ENCODE measurements around the gene SLC6A18.

The SLC6A18 gene

GRCh38 chr5:1213508-1214162 is 11.5 kb upstream of the SLC6A18 start:
- H3K4me3 ChIP-seq (ENCODE audit: low read depth in 1 of 2, low read length in 2 of 2): no peak overlapping the region
- H3K9me3 ChIP-seq (ENCODE audit: low read length): no peaks in the 10 kb centered on the region
- no peaks in the 10 kb centered on the region for H3K36me3 ChIP-seq (ENCODE audit: insufficient read depth, low read length)
- no peak overlapping the region for H3K9ac ChIP-seq (ENCODE audit: low read length)
- no peak overlapping the region for H3K27ac ChIP-seq (ENCODE audit: low read depth, low read length)
- no peaks in the 10 kb centered on the region for H3K4me1 ChIP-seq (ENCODE audit: insufficient read depth, low read length)
- no peaks in the 10 kb centered on the region for H3K27me3 ChIP-seq (ENCODE audit: control insufficient read depth in 1 of 2, insufficient read depth in 2 of 2, low read length in 2 of 2)

- Histone ChIP-seq H3K36me3 (ENCODE audit: insufficient read depth, low read length) (no peaks in the 10 kb centered on the region), H3K27ac (ENCODE audit: low read depth, low read length) (no peak overlapping the region), H3K4me3 (ENCODE audit: low read depth in 1 of 2, low read length in 2 of 2) (no peak overlapping the region), H3K4me1 (ENCODE audit: insufficient read depth, low read length) (no peaks in the 10 kb centered on the region), H3K27me3 (ENCODE audit: control insufficient read depth in 1 of 2, insufficient read depth in 2 of 2, low read length in 2 of 2) (no peaks in the 10 kb centered on the region), H3K9ac (ENCODE audit: low read length) (no peak overlapping the region), H3K9me3 (ENCODE audit: low read length) (no peaks in the 10 kb centered on the region)
Observed at GRCh38 chr5:1214163-1214935, 10.8 kb upstream of the SLC6A18 start.

GRCh38 chr5:1214936-1215220 is 10.3 kb upstream of the SLC6A18 start:
- H3K27ac ChIP-seq (ENCODE audit: low read depth, low read length): no peak overlapping the region
- no peaks in the 10 kb centered on the region for H3K36me3 ChIP-seq (ENCODE audit: insufficient read depth, low read length)
- H3K27me3 ChIP-seq (ENCODE audit: control insufficient read depth in 1 of 2, insufficient read depth in 2 of 2, low read length in 2 of 2): no peaks in the 10 kb centered on the region
- no peaks in the 10 kb centered on the region for H3K9me3 ChIP-seq (ENCODE audit: low read length)
- H3K4me1 ChIP-seq (ENCODE audit: insufficient read depth, low read length): no peaks in the 10 kb centered on the region
- no peak overlapping the region for H3K4me3 ChIP-seq (ENCODE audit: low read depth in 1 of 2, low read length in 2 of 2)
- H3K9ac ChIP-seq (ENCODE audit: low read length): no peak overlapping the region

GRCh38 chr5:1215320-1216096 is 9.7 kb upstream of the SLC6A18 start:
- Histone ChIP-seq H3K4me3 (ENCODE audit: low read depth in 1 of 2, low read length in 2 of 2) (no peak overlapping the region), H3K9ac (ENCODE audit: low read length) (no peak overlapping the region), H3K4me1 (ENCODE audit: insufficient read depth, low read length) (no peaks in the 10 kb centered on the region), H3K36me3 (ENCODE audit: insufficient read depth, low read length) (no peaks in the 10 kb centered on the region), H3K27me3 (ENCODE audit: control insufficient read depth in 1 of 2, insufficient read depth in 2 of 2, low read length in 2 of 2) (no peaks in the 10 kb centered on the region), H3K27ac (ENCODE audit: low read depth, low read length) (no peak overlapping the region), H3K9me3 (ENCODE audit: low read length) (no peaks in the 10 kb centered on the region)

GRCh38 chr5:1216211-1216917 is 8.8 kb upstream of the SLC6A18 start:
- H3K36me3 ChIP-seq (ENCODE audit: insufficient read depth, low read length): no peaks in the 10 kb centered on the region
- H3K9me3 ChIP-seq (ENCODE audit: low read length): no peaks in the 10 kb centered on the region
- no peak overlapping the region for H3K27ac ChIP-seq (ENCODE audit: low read depth, low read length)
- no peak overlapping the region for H3K4me3 ChIP-seq (ENCODE audit: low read depth in 1 of 2, low read length in 2 of 2)
- no peaks in the 10 kb centered on the region for H3K27me3 ChIP-seq (ENCODE audit: control insufficient read depth in 1 of 2, insufficient read depth in 2 of 2, low read length in 2 of 2)
- H3K4me1 ChIP-seq (ENCODE audit: insufficient read depth, low read length): no peaks in the 10 kb centered on the region
- H3K9ac ChIP-seq (ENCODE audit: low read length): no peak overlapping the region

GRCh38 chr5:1216918-1217295 is 8.3 kb upstream of the SLC6A18 start:
- H3K9me3 ChIP-seq (ENCODE audit: low read length): no peaks in the 10 kb centered on the region
- no peak overlapping the region for H3K9ac ChIP-seq (ENCODE audit: low read length)
- H3K27ac ChIP-seq (ENCODE audit: low read depth, low read length): no peak overlapping the region
- H3K4me1 ChIP-seq (ENCODE audit: insufficient read depth, low read length): no peaks in the 10 kb centered on the region
- H3K27me3 ChIP-seq (ENCODE audit: control insufficient read depth in 1 of 2, insufficient read depth in 2 of 2, low read length in 2 of 2): no peaks in the 10 kb centered on the region
- H3K36me3 ChIP-seq (ENCODE audit: insufficient read depth, low read length): no peaks in the 10 kb centered on the region
- H3K4me3 ChIP-seq (ENCODE audit: low read depth in 1 of 2, low read length in 2 of 2): no peak overlapping the region

- H3K27me3 ChIP-seq (ENCODE audit: control insufficient read depth in 1 of 2, insufficient read depth in 2 of 2, low read length in 2 of 2): no peaks in the 10 kb centered on the region
- no peaks in the 10 kb centered on the region for H3K4me1 ChIP-seq (ENCODE audit: insufficient read depth, low read length)
- no peak overlapping the region for H3K27ac ChIP-seq (ENCODE audit: low read depth, low read length)
- H3K4me3 ChIP-seq (ENCODE audit: low read depth in 1 of 2, low read length in 2 of 2): no peak overlapping the region
- H3K9ac ChIP-seq (ENCODE audit: low read length): no peak overlapping the region
- no peaks in the 10 kb centered on the region for H3K36me3 ChIP-seq (ENCODE audit: insufficient read depth, low read length)
- no peaks in the 10 kb centered on the region for H3K9me3 ChIP-seq (ENCODE audit: low read length)
Observed at GRCh38 chr5:1217596-1218206, 7.5 kb upstream of the SLC6A18 start.

- Histone ChIP-seq H3K4me3 (ENCODE audit: low read depth in 1 of 2, low read length in 2 of 2) (no peak overlapping the region), H3K9me3 (ENCODE audit: low read length) (no peaks in the 10 kb centered on the region), H3K4me1 (ENCODE audit: insufficient read depth, low read length) (no peaks in the 10 kb centered on the region), H3K27me3 (ENCODE audit: control insufficient read depth in 1 of 2, insufficient read depth in 2 of 2, low read length in 2 of 2) (no peaks in the 10 kb centered on the region), H3K9ac (ENCODE audit: low read length) (no peak overlapping the region), H3K36me3 (ENCODE audit: insufficient read depth, low read length) (no peaks in the 10 kb centered on the region), H3K27ac (ENCODE audit: low read depth, low read length) (no peak overlapping the region)
Observed at GRCh38 chr5:1218351-1219080, 6.7 kb upstream of the SLC6A18 start.

- Histone ChIP-seq H3K36me3 (ENCODE audit: insufficient read depth, low read length) (no peaks in the 10 kb centered on the region), H3K9me3 (ENCODE audit: low read length) (no peaks in the 10 kb centered on the region), H3K9ac (ENCODE audit: low read length) (no peak overlapping the region), H3K27ac (ENCODE audit: low read depth, low read length) (no peak overlapping the region), H3K4me3 (ENCODE audit: low read depth in 1 of 2, low read length in 2 of 2) (no peak overlapping the region), H3K4me1 (ENCODE audit: insufficient read depth, low read length) (no peaks in the 10 kb centered on the region), H3K27me3 (ENCODE audit: control insufficient read depth in 1 of 2, insufficient read depth in 2 of 2, low read length in 2 of 2) (no peaks in the 10 kb centered on the region)
Observed at GRCh38 chr5:1219098-1219767, 5.9 kb upstream of the SLC6A18 start.

GRCh38 chr5:1219768-1220100 is 5.4 kb upstream of the SLC6A18 start:
- no peak overlapping the region for H3K4me3 ChIP-seq (ENCODE audit: low read depth in 1 of 2, low read length in 2 of 2)
- H3K27ac ChIP-seq (ENCODE audit: low read depth, low read length): no peak overlapping the region
- no peaks in the 10 kb centered on the region for H3K9me3 ChIP-seq (ENCODE audit: low read length)
- no peaks in the 10 kb centered on the region for H3K4me1 ChIP-seq (ENCODE audit: insufficient read depth, low read length)
- no peaks in the 10 kb centered on the region for H3K36me3 ChIP-seq (ENCODE audit: insufficient read depth, low read length)
- no peaks in the 10 kb centered on the region for H3K27me3 ChIP-seq (ENCODE audit: control insufficient read depth in 1 of 2, insufficient read depth in 2 of 2, low read length in 2 of 2)
- no peak overlapping the region for H3K9ac ChIP-seq (ENCODE audit: low read length)
